HUES64 (cell line): Measurements from ENCODE around the gene ZDHHC9.

Experiments used
- H3K27ac ChIP-seq: 2 replicates; pipeline ENCODE4 v1.7.0; 2013; ENCODE audit warnings: low read depth, low read length, inconsistent platforms
- H3K27me3 ChIP-seq: 2 replicates; pipeline ENCODE4 v1.6.1; 2013; ENCODE audit warnings: mild to moderate bottlenecking, low read length; ENCODE audit not compliant: insufficient read depth
- H3K36me3 ChIP-seq: 2 replicates; pipeline ENCODE4 v1.6.1; 2013; ENCODE audit warnings: mild to moderate bottlenecking, low read length; ENCODE audit not compliant: insufficient read depth
- H3K4me1 ChIP-seq: 2 replicates; pipeline ENCODE4 v1.6.1; 2013; ENCODE audit warnings: mild to moderate bottlenecking, low read length, moderate library complexity; ENCODE audit not compliant: insufficient read depth
- H3K4me3 ChIP-seq: 2 replicates; pipeline ENCODE4 v1.5.1; 2013; ENCODE audit warnings: mild to moderate bottlenecking, low read length, moderate library complexity
- H3K9ac ChIP-seq: 2 replicates; pipeline ENCODE4 v1.6.1; 2013; ENCODE audit warnings: mild to moderate bottlenecking, low read depth, low read length
- H3K9me3 ChIP-seq: 2 replicates; pipeline ENCODE4 v1.6.1; 2013; ENCODE audit warnings: low read depth, low read length; ENCODE audit not compliant: insufficient read depth
- WGBS: fragments of 150-250, 120-280 bp; methylation state at CpG from one replicate; pipeline ENCODE4 v1.1.7; 2013; ENCODE audit warnings: missing lambda C conversion rate; 5-methylcytosine and 5-hydroxymethylcytosine counted together

Gene ZDHHC9

GRCh38 chrX:129760155-129760554 lies 83.5 kb downstream of the ZDHHC9 start:
- H3K9me3 ChIP-seq, result no peaks in the 10 kb centered on the region
- no peaks in the 10 kb centered on the region for H3K27me3 ChIP-seq
- H3K27ac ChIP-seq, result no peak overlapping the region
- H3K9ac ChIP-seq, result no peak overlapping the region
- H3K4me3 ChIP-seq, result no peak overlapping the region
- 91% methylated on average over 9 of the region's 9 CpGs for WGBS
- no peaks in the 10 kb centered on the region for H3K4me1 ChIP-seq
- no peaks in the 10 kb centered on the region for H3K36me3 ChIP-seq

- WGBS, result 81% methylated on average over 14 of the region's 14 CpGs
- no peaks in the 10 kb centered on the region for H3K36me3 ChIP-seq
- H3K9ac ChIP-seq, result no peak overlapping the region
- no peaks in the 10 kb centered on the region for H3K27me3 ChIP-seq
- H3K27ac ChIP-seq, result no peak overlapping the region
- H3K9me3 ChIP-seq, result no peaks in the 10 kb centered on the region
- no peak overlapping the region for H3K4me3 ChIP-seq
- no peaks in the 10 kb centered on the region for H3K4me1 ChIP-seq
Measured at GRCh38 chrX:129759576-129760061, 84.1 kb downstream of the ZDHHC9 start.

- Histone ChIP-seq H3K27me3 (no peaks in the 10 kb centered on the region), H3K9me3 (no peaks in the 10 kb centered on the region), H3K4me3 (no peak overlapping the region), H3K9ac (no peak overlapping the region), H3K4me1 (no peaks in the 10 kb centered on the region), H3K36me3 (no peaks in the 10 kb centered on the region), H3K27ac (no peak overlapping the region)
- 78% methylated on average over 18 of the region's 18 CpGs for WGBS
Measured at GRCh38 chrX:129755779-129756650, 87.7 kb downstream of the ZDHHC9 start.

- Histone ChIP-seq H3K36me3 (no peaks in the 10 kb centered on the region), H3K9me3 (no peaks in the 10 kb centered on the region), H3K4me3 (no peak overlapping the region), H3K27me3 (no peaks in the 10 kb centered on the region), H3K4me1 (no peaks in the 10 kb centered on the region), H3K27ac (no peak overlapping the region), H3K9ac (no peak overlapping the region)
- 41% methylated on average over 22 of the region's 22 CpGs for WGBS
Measured at GRCh38 chrX:129754056-129755024, 89.3 kb downstream of the ZDHHC9 start.
